Iris pigment epithelial cell (primary cell): ENCODE data around the gene RCVRN.
A peak's percentile ranks its signal among the peaks of the same experiment; 100 is the strongest.
"Not testable (repeated sequence)": the region's sequence is repeated elsewhere in the genome, so short reads cannot be mapped to it uniquely, and the experiment has no call there.

Experiments used
- DNase-seq: peaks from one replicate; pipeline ENCODE4 v3.0.0-alpha.2; 2011; ENCODE audit warnings: low read depth

RCVRN gene

DNA sequence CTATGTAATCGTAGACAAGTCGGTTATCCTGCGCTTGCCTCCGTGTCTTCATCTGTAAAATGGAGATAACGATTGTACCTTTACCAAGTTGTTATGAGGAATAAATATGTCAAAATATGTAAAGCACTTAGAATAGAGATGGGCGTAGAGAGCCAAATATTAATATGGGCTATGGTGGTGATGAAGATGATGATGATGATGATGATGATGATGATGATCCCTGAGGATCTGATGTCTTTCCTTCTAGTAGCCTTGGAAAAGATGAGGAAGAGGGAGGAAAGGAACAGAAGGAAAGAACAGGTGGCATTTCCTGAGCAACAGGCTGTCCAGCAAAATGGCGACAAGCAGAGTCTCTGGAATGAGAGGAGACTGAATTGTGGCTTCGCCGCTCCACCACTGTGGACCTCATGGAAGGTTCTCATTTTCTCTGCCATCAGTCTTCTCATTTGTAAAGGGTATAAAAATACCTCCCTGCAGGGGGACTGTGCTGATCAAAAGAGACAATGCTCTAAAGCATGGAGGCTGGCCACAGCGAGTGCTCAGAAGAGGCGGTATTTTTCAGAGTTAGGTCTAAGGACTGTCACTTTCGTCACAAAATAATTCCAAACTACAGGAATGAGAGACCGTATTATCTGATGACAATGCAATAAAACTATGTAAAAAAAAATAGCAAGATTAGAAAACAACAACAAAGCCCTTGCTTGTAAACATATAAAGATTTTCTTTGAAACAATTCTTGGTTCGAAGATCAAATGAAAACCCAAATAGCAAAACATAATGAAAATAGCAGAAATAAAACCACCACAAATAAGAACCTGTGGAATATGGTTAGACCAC is 17.2 kb upstream of the RCVRN start:
- no peak for DNase-seq

DNA sequence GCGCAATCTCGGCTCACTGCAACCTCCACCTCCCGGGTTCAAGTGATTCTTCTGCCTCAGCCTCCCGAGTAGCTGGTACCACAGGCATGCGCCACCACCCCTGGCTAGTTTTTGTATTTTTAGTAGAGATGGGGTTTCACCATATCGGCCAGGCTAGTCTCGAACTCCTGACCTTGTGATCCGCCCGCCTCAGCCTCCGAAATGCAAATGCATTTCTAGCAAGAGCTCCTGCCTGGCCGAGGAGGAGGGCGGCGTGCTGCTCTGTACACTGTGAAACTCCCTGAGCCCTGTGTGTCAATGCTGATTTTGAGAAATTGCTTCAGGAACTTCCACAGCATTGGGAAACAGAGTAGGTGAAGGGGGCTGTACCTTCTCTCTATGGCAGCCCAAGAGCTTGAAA is 16.1 kb upstream of the RCVRN start:
- not testable (repeated sequence) for DNase-seq

GRCh38 chr17:9918804-9919352 is 13.8 kb upstream of the RCVRN start:
- no peak for DNase-seq

GRCh38 chr17:9918352-9918751 is 13.3 kb upstream of the RCVRN start:
- no peak for DNase-seq

DNA sequence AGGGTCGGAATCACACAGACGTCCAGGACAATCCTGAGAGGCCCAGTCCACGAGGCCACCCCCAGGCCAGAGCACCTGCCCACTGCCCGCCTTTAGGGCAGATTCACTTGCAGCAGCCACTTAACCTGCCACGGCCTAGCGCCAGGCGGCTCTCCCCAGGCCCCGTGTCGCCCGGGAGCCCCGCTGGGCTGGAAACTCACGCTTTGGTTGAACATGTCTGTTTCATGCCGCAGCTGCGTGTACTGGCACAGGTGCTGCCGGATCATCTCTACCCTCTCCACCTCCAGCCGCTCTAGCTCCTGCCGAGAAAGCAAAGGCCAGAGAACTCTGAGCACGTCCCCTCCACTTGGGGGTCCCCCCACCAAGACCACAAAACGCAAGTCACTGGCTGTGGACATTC is 12.7 kb upstream of the RCVRN start:
- DNase-seq = no peak

DNA sequence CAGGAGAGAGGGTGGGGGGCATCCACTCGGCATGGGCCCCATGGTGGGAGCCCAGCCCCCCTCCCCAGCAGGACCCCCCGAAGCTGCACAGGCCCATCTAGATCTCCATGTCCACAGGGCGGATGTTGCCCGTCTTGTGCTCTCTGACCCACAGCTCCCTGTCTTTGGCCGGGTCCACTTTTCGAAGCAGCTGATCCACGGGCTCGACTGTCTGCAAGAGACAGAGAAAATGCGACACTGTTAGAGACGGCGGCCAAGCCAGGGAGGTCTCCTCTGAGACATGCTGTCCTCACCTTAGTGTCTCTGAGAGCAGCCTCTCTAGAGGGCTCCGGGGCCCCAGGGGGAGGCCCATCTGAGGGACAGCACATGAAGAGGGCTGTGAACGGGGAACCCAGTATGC is 12.1 kb upstream of the RCVRN start:
- DNase-seq = no peak

- no peak for DNase-seq
Observed at GRCh38 chr17:9916108-9916507, 11.0 kb upstream of the RCVRN start.

DNA sequence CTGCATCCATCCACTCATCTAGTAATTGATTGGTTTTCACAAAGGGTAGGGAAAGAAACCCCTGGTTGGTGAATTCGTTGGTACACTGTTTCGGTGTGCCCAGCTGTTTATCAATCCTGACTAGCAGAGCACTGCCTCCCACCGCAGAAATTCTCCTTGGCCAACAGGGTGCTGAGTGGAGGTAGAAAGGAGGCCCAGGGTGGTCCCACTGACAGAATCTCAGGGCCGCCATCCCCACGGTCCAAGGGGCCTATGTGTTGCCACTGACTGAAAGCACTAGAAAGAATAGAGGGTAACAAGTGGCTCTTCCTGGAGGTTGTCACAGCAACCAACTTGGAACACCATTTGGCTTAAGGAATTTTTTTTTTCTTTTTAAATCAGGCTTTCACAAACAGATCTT is 8.4 kb upstream of the RCVRN start:
- DNase-seq = no peak

GRCh38 chr17:9912121-9913099 is 7.3 kb upstream of the RCVRN start:
- no peak for DNase-seq

DNA sequence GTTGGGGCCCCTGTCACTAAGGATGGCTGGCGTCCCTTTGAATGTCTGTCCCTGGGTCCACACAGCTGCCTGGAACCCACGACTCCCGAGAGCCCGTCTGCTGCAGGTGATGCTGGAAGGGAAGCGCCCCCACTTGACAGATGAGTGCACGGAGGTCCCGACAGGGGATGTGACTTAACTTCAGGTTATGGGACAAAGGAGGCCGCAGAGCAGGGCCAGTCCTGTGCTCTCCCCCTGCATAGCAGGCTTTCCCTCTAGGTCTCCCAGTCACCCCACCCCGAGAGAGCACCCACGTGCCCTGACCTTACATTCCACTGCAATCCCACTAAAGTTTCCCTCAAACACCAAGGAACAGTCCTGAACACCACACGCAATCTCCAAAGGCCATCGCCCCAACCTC is 6.0 kb upstream of the RCVRN start:
- DNase-seq = no peak

GRCh38 chr17:9908649-9909042 is 3.6 kb upstream of the RCVRN start:
- DNase-seq = no peak

GRCh38 chr17:9907883-9908648 is 3.0 kb upstream of the RCVRN start:
- DNase-seq = no peak

GRCh38 chr17:9907131-9907530 is 2.1 kb upstream of the RCVRN start:
- no peak for DNase-seq

DNA sequence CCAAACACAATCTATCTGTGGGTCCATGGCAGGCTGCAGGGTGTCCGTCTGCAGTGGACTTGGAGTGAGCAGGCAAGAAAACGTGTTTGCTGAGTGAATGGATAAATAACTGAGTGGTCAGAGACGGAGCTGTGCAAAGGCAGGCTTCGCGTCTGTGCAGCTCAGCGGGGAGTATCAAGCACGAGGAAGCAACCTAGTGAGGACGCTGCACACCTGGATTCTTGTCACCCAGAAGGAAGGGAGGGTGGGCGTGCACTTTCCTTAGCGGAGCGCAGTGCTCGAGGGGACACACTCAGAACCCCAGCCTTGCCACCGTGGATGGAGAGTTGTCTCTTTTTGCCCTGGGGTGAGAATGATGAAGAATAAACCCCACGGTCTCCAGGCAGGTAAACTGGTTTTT is 1.5 kb upstream of the RCVRN start:
- no peak for DNase-seq

DNA sequence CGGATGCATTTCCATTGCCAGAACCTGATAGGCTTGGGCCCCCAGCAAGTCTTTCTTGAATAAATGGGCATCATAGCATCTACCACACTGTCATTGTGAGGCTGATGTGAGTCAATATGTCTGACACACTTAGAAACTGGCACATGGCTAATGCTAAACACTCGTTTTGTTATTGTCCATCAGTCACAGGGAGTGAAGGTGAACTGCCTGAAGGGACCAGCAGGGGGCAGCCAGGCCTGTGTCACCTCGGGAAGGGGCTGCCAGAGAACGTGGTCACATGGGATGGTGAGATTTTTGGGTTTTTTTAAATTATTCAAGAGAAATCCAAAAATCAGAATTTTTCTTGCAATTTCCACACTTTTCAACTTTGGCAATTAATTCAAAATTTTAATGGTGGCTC is 831 bp upstream of the RCVRN start:
- peak; percentile 25 for DNase-seq

DNA sequence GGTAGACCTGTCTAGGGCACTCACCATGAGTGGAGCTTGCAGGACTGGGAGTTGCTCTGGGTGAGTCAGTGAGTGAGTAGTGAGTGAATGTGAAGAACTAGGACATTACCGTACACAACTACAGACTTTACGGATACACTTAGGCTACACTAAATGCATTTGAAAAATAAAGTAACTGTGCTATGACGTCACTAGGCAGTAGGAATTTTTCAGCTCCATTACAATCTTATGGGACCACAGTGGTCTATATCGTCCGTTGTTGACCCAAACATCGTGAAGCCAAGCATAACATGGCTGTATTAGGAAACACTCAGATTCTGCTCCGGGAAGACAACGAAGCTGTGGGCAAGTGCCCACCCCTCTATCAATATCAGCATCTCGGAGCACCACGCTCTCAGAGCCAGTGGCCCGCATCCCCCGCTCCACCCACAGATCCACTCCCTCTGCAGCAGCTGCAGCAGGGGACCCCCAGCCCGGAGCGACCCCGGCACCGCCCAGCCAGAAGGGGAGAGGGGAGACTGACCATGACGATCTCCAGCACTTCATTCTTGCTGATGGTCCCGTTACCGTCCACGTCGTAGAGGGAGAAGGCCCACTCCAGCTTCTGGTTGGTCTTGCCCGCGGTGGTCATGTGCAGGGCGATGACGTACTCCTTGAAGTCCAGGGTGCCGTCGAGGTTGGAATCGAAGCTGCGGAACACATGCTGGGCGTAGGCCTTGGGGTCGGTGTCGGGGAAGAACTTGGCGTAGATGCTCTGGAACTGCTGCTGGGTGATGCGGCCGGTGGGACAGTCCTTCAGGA is 594 bp downstream of the RCVRN start:
- no peak for DNase-seq

GRCh38 chr17:9902120-9902519 is 3.0 kb downstream of the RCVRN start:
- no peak for DNase-seq

GRCh38 chr17:9900784-9901183 is 4.3 kb downstream of the RCVRN start:
- peak; percentile 26 for DNase-seq

DNA sequence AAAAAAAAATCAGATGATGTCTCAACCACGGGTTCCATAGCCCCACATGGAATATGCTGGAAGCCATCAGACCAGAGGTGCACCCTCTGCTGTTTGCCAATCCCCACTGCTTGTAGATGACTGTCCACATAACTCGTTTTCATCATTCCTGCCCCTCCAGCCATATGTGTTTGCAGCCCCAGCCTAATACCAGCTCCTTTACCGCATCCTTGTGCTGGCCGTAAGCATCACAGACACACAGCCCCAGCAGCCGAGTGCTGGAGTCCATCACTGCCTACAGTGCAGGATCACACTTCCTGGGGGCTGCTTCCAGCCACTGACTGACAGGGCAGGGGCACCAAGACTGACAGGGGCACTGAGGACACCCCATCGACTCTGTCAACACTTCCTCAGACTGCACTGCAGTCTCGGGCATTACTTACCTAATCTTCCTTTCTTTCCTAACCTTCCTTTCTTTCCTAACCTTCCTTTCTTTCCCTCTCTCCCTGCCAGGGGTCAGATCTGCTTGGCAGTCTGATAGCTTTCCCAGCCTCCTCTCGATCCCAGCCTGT is 5.0 kb downstream of the RCVRN start:
- no peak for DNase-seq

- no peak for DNase-seq
Observed at GRCh38 chr17:9899280-9900043, 5.6 kb downstream of the RCVRN start.
